Gastrocnemius medialis (tissue), 4 donors: Measurements from ENCODE around the gene GRID2.

Experiments used
- POLR2A ChIP-seq, 2 donors: fragments of 450-650 bp; IDR thresholded peaks; one replicate each; pipeline ENCODE4 v1.6.1; 2017; ENCODE audit warnings: antibody characterized with exemption in 2 of 2, mild to moderate bottlenecking in 2 of 2, moderate library complexity in 2 of 2
- TF ChIP-seq, protein P1 (sequence below), 5 experiments: fragments of 450-650 bp in 3 of 5; fragments of 200-600 bp in 2 of 5; sonication (generic) in 2 of 5; IDR thresholded peaks in 4 of 5; conservative IDR thresholded peaks in 1 of 5; 1 replicate in 4 of 5; 2 replicates in 1 of 5; pipeline ENCODE4 v1.5.1; 2016 to 2019; ENCODE audit warnings: antibody characterized with exemption in 5 of 5, mild to moderate bottlenecking in 3 of 5, moderate library complexity in 3 of 5

DNA sequence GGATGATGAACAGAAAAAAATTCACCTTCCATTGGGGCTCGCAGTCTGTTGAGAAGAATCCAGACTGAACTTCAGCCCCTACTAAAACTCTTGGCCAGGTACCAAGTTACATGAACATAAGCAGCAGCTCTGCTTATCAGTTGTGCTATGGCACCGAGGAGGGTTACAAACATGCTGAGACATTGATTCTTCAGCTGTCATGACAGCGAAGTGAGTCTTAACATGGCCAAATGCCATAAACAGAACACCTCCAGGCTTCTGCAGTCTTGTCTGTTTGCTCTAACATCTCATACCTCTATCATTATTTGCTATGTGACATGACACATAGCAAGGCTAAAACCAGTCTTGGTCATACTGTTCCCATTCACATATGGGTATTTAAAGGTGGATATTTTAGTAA is 521.5 kb downstream of the GRID2 start:
- TF ChIP-seq, protein P1, sequence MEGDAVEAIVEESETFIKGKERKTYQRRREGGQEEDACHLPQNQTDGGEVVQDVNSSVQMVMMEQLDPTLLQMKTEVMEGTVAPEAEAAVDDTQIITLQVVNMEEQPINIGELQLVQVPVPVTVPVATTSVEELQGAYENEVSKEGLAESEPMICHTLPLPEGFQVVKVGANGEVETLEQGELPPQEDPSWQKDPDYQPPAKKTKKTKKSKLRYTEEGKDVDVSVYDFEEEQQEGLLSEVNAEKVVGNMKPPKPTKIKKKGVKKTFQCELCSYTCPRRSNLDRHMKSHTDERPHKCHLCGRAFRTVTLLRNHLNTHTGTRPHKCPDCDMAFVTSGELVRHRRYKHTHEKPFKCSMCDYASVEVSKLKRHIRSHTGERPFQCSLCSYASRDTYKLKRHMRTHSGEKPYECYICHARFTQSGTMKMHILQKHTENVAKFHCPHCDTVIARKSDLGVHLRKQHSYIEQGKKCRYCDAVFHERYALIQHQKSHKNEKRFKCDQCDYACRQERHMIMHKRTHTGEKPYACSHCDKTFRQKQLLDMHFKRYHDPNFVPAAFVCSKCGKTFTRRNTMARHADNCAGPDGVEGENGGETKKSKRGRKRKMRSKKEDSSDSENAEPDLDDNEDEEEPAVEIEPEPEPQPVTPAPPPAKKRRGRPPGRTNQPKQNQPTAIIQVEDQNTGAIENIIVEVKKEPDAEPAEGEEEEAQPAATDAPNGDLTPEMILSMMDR (IDR thresholded peaks at IDR 0.05 in 4 of 5, conservative IDR thresholded peaks at IDR 0.05 in 1 of 5), result no peak
- no peak for TF ChIP-seq POLR2A (IDR thresholded peaks at IDR 0.05)
